OCI-LY7 (cell line): ENCODE measurements around the gene KANSL1. TPM values are rescaled to one million over a fixed set of nuclear protein-coding genes. Genes with fewer than 3 reads are reported as not detected.

Experiments used
- BruUV-seq: library from RNA; stranded (reverse); fragments of 400-500 nt; replicated peaks from 2 replicates; lab custom pipeline; 2021; lab: Mats Ljungman, UMichigan
- CTCF ChIA-PET: fragments of 300-600 bp; sonication (Branson Sonifier 250); formaldehyde crosslinking; loops from one replicate; lab custom pipeline; 2022; ENCODE audit warnings: antibody characterized with exemption; ENCODE audit not compliant: unreplicated experiment; lab: Charles Lee
- POLR2A ChIA-PET: fragments of 300-600 bp; sonication (Branson Sonifier 250); formaldehyde crosslinking; loops from one replicate; lab custom pipeline; 2022; ENCODE audit warnings: antibody characterized with exemption; lab: Charles Lee
- DNase-seq: peaks from one replicate; pipeline ENCODE4 v3.0.0-alpha.2; 2015; ENCODE audit warnings: low spot score
- H2AFZ ChIP-seq: fragments of 200-600 bp; sonication (generic), shearing (Covaris generic); 2 replicates; pipeline ENCODE4 v1.6.1; 2014; ENCODE audit warnings: mild to moderate bottlenecking, antibody characterized with exemption, low read length, moderate library complexity
- H3K27ac ChIP-seq: fragments of 200-600 bp; sonication (generic); 2 replicates; pipeline ENCODE4 v1.5.1; 2014; ENCODE audit warnings: mixed run types, low read depth, mild to moderate bottlenecking, moderate library complexity, low read length, inconsistent platforms; ENCODE audit not compliant: poor library complexity, severe bottlenecking
- H3K36me3 ChIP-seq: fragments of 200-600 bp; sonication (generic); 2 replicates; pipeline ENCODE4 v1.6.1; 2014; ENCODE audit warnings: mild to moderate bottlenecking, antibody characterized with exemption, low read length, moderate library complexity, mixed read lengths; ENCODE audit not compliant: insufficient read depth
- H3K4me1 ChIP-seq: fragments of 200-600 bp; sonication (generic); 2 replicates; pipeline ENCODE4 v1.5.1; 2014; ENCODE audit warnings: mild to moderate bottlenecking, low read length; ENCODE audit not compliant: insufficient read depth, poor library complexity, severe bottlenecking
- H3K4me2 ChIP-seq: fragments of 200-600 bp; sonication (generic); 2 replicates; pipeline ENCODE4 v1.6.1; 2014; ENCODE audit warnings: mild to moderate bottlenecking, low read length
- H3K4me3 ChIP-seq: fragments of 200-600 bp; sonication (generic); 2 replicates; pipeline ENCODE4 v1.5.1; 2014; ENCODE audit warnings: mild to moderate bottlenecking, low read depth, low read length; ENCODE audit not compliant: poor library complexity, severe bottlenecking
- H3K79me2 ChIP-seq: fragments of 200-600 bp; sonication (generic); 2 replicates; pipeline ENCODE4 v1.6.1; 2016; ENCODE audit warnings: low read depth, mild to moderate bottlenecking, low read length, moderate library complexity, mixed read lengths; ENCODE audit not compliant: insufficient read depth
- H3K9me2 ChIP-seq: fragments of 200-600 bp; sonication (generic); 2 replicates; pipeline ENCODE4 v1.6.1; 2016; ENCODE audit warnings: mild to moderate bottlenecking, low read length, mixed read lengths; ENCODE audit not compliant: insufficient read depth
- H3K9me3 ChIP-seq: fragments of 200-600 bp; sonication (generic); 2 replicates; pipeline ENCODE4 v1.6.1; 2014; ENCODE audit warnings: mild to moderate bottlenecking, mixed run types, low read length, mixed read lengths
- H4K20me1 ChIP-seq: fragments of 200-600 bp; sonication (generic); 2 replicates; pipeline ENCODE4 v1.6.1; 2014; ENCODE audit warnings: mild to moderate bottlenecking, antibody characterized with exemption, low read length, moderate library complexity, mixed read lengths; ENCODE audit not compliant: insufficient read depth
- CTCF ChIP-seq: fragments of 200-600 bp; sonication (generic); conservative IDR thresholded peaks from 2 replicates; pipeline ENCODE4 v1.5.1; 2014; ENCODE audit warnings: mild to moderate bottlenecking, antibody characterized with exemption, low read length, moderate library complexity, mixed read lengths
- EZH2phosphoT487 ChIP-seq: fragments of 200-600 bp; sonication (generic); IDR thresholded peaks from 2 replicates; pipeline ENCODE4 v1.6.1; 2018; ENCODE audit warnings: low read depth, borderline replicate concordance, mild to moderate bottlenecking, mixed run types, antibody characterized with exemption, low read length, moderate library complexity, mixed read lengths
- intact Hi-C: fragments of 100-400 bp; cut with micrococcal nuclease; formaldehyde crosslinking; loops from one replicate; pipeline ENCODE4 v1.10.0; 2022; ENCODE audit not compliant: unreplicated experiment
- total RNA-seq, 2 experiments: library from RNA; depleted of rRNA in 1 of 2; stranded (reverse); fragments of >200 nt in 1 of 2; shearing (Covaris generic) in 1 of 2; gene quantifications; 2 replicates each; pipeline ENCODE4 v1.2.3, GENCODE V29; 2014 to 2022

Gene KANSL1
- total RNA-seq, 2 experiments from 2014 or later, result 96.9 to 129 TPM

- TF ChIP-seq CTCF (no peak), EZH2phosphoT487 (no peak)
- intact Hi-C loops, result loop anchor here (5.0 kb wide), 1 partner anchor 158 kb away; no protein-coding TSS in a partner anchor
- Histone ChIP-seq H4K20me1 (no peaks in the 10 kb centered on the region), H3K4me1 (no peaks in the 10 kb centered on the region), H3K9me3 (no peaks in the 10 kb centered on the region), H3K4me3 (no peak overlapping the region), H3K4me2 (no peak overlapping the region), H3K79me2 (peaks cover 5% of the 10 kb centered on the region; the same call in 1 of the 2 replicates), H2AFZ (no peak overlapping the region), H3K36me3 (peaks cover 77% of the 10 kb centered on the region), H3K9me2 (no peaks in the 10 kb centered on the region), H3K27ac (no peak overlapping the region)
- ChIA-PET CTCF (no interaction called here), POLR2A (interaction anchor here (1.4 kb wide), 1 partner anchor 46 kb away, joined by 3 read pairs; no protein-coding TSS in a partner anchor)
- DNase-seq, result no peak
- BruUV-seq, result no TSS peak
Observed at GRCh38 chr17:46053911-46054534, 139.2 kb downstream of the KANSL1 start.

- no peak overlapping the region for H3K27ac ChIP-seq
- intact Hi-C loops, result loop anchor here (5.0 kb wide), 2 partner anchors 143 to 163 kb away; partner anchors contain the start of gene KANSL1
- POLR2A ChIA-PET, result no interaction called here
- no peaks in the 10 kb centered on the region for H3K4me1 ChIP-seq
- no peak overlapping the region for H3K4me3 ChIP-seq
- no peak overlapping the region for H2AFZ ChIP-seq
- H4K20me1 ChIP-seq, result no peaks in the 10 kb centered on the region
- CTCF ChIA-PET, result no interaction called here
- no peak for DNase-seq
- peaks cover 1% of the 10 kb centered on the region; the same call in 1 of the 2 replicates for H3K79me2 ChIP-seq
- BruUV-seq, result no TSS peak
- no peaks in the 10 kb centered on the region for H3K9me3 ChIP-seq
- H3K9me2 ChIP-seq, result no peaks in the 10 kb centered on the region
- peaks cover 87% of the 10 kb centered on the region for H3K36me3 ChIP-seq
- no peak overlapping the region for H3K4me2 ChIP-seq
- TF ChIP-seq EZH2phosphoT487 (no peak), CTCF (no peak)
Observed at GRCh38 chr17:46049656-46050055, 143.6 kb downstream of the KANSL1 start.

GRCh38 chr17:46047856-46048255, 145.4 kb downstream of the KANSL1 start:
- H2AFZ ChIP-seq, result no peak overlapping the region
- no peaks in the 10 kb centered on the region for H3K9me2 ChIP-seq
- BruUV-seq, result no TSS peak
- no peaks in the 10 kb centered on the region for H4K20me1 ChIP-seq
- H3K4me1 ChIP-seq, result peaks cover 7% of the 10 kb centered on the region
- H3K36me3 ChIP-seq, result peaks cover 92% of the 10 kb centered on the region
- no peaks in the 10 kb centered on the region for H3K9me3 ChIP-seq
- DNase-seq, result no peak
- intact Hi-C loops, result loop anchor here (5.0 kb wide), 1 partner anchor 144 kb away; the partner anchor contains the start of gene KANSL1
- no peak overlapping the region for H3K4me2 ChIP-seq
- POLR2A ChIA-PET, result no interaction called here
- TF ChIP-seq CTCF (no peak), EZH2phosphoT487 (no peak)
- peaks cover 4% of the 10 kb centered on the region; the same call in 1 of the 2 replicates for H3K79me2 ChIP-seq
- no peak overlapping the region for H3K4me3 ChIP-seq
- CTCF ChIA-PET, result no interaction called here
- H3K27ac ChIP-seq, result no peak overlapping the region
